CD4-positive, alpha-beta T cell (primary cell): Measurements from ENCODE around the gene CD34. TPM values are rescaled to one million over a fixed set of nuclear protein-coding genes. Genes with fewer than 3 reads are reported as not detected.

ENCODE experiments used
- ATAC-seq: fragments of 200-7000 bp; cut with Tn5 transposase; one replicate; pipeline ENCODE4 v1.10.0; 2022; ENCODE audit warnings: mild to moderate bottlenecking; ENCODE audit not compliant: poor library complexity
- CTCF ChIA-PET: fragments of 350-600 bp; sonication (Branson Sonifier 250); formaldehyde crosslinking; loops from one replicate; lab custom pipeline; 2021; ENCODE audit warnings: antibody characterized with exemption, inconsistent platforms; lab: Charles Lee
- POLR2A ChIA-PET: fragments of 350-600 bp; sonication (Branson Sonifier 250); formaldehyde crosslinking; loops from one replicate; lab custom pipeline; 2021; ENCODE audit warnings: antibody characterized with exemption, inconsistent platforms; lab: Charles Lee
- DNase-seq, 14 experiments: peaks; one replicate each; pipeline ENCODE4 v3.0.0-alpha.2; 2013 to 2020; ENCODE audit warnings: mixed read lengths in 2 of 14
- H3K27ac ChIP-seq, 2 donors: one replicate each; pipeline versions ENCODE4 v1.5.1 to v1.7.0; 2013; ENCODE audit warnings: low read length in 2 of 2, low read depth in 1 of 2, mild to moderate bottlenecking in 1 of 2
- H3K27me3 ChIP-seq, 2 experiments: 1 replicate in 1 of 2; 2 replicates in 1 of 2; pipeline versions ENCODE4 v1.6.1 to v1.7.0; 2013; ENCODE audit warnings: low read length in 2 of 2, control low read depth in 1 of 2, mild to moderate bottlenecking in 1 of 2, moderate library complexity in 1 of 2; ENCODE audit not compliant: insufficient read depth in 2 of 2, control insufficient read depth in 1 of 2
- H3K36me3 ChIP-seq: one replicate; pipeline ENCODE4 v1.6.1; 2013; ENCODE audit warnings: low read length, control low read depth; ENCODE audit not compliant: insufficient read depth
- H3K4me1 ChIP-seq: one replicate; pipeline ENCODE4 v1.6.1; 2013; ENCODE audit warnings: low read length, control low read depth; ENCODE audit not compliant: insufficient read depth
- H3K4me3 ChIP-seq: one replicate; pipeline ENCODE4 v1.5.1; 2013; ENCODE audit warnings: mild to moderate bottlenecking, low read length, moderate library complexity
- H3K9me3 ChIP-seq, 2 experiments: 1 replicate in 1 of 2; 2 replicates in 1 of 2; pipeline versions ENCODE4 v1.6.1 to v1.7.0; 2013; ENCODE audit warnings: low read length in 2 of 2, mild to moderate bottlenecking in 2 of 2, control low read depth in 1 of 2, moderate library complexity in 1 of 2; ENCODE audit not compliant: control insufficient read depth in 1 of 2, insufficient read depth in 1 of 2
- H3K27ac Mint-ChIP-seq: one replicate; pipeline ENCODE4 v1.8.0; 2020; ENCODE audit warnings: mixed read lengths
- H3K27me3 Mint-ChIP-seq: one replicate; pipeline ENCODE4 v1.8.0; 2021; ENCODE audit warnings: mixed read lengths
- H3K36me3 Mint-ChIP-seq: one replicate; pipeline ENCODE4 v1.8.0; 2021; ENCODE audit warnings: low read depth, mixed read lengths
- H3K4me1 Mint-ChIP-seq: one replicate; pipeline ENCODE4 v1.8.0; 2021; ENCODE audit warnings: low read depth, mixed read lengths
- H3K4me3 Mint-ChIP-seq: one replicate; pipeline ENCODE4 v1.8.0; 2020; ENCODE audit warnings: mild to moderate bottlenecking, mixed read lengths
- H3K9me3 Mint-ChIP-seq: one replicate; pipeline ENCODE4 v1.8.0; 2020; ENCODE audit warnings: mixed read lengths
- intact Hi-C, 2 experiments: fragments of 100-400 bp; cut with DNase I in 1 of 2; cut with micrococcal nuclease in 1 of 2; formaldehyde crosslinking; loops; one replicate each; pipeline versions ENCODE4 v1.15.1 to v1.9.0; 2023 to 2025; cut with DNase I, micrococcal nuclease
- total RNA-seq, 174 experiments: library from RNA in 2 of 174; stranded (reverse) in 2 of 174; gene quantifications; one replicate each; pipeline ENCODE4 v1.2.3 and lab custom pipeline; 2021 to 2026
- TF ChIP-seq, protein P1 (sequence below): fragments of 200-600 bp; IDR thresholded peaks from one replicate; pipeline ENCODE4 v1.8.0; 2022; ENCODE audit warnings: antibody characterized with exemption, mild to moderate bottlenecking

The CD34 gene
- total RNA-seq, 2 experiments from 2014 or later: not detected

DNA sequence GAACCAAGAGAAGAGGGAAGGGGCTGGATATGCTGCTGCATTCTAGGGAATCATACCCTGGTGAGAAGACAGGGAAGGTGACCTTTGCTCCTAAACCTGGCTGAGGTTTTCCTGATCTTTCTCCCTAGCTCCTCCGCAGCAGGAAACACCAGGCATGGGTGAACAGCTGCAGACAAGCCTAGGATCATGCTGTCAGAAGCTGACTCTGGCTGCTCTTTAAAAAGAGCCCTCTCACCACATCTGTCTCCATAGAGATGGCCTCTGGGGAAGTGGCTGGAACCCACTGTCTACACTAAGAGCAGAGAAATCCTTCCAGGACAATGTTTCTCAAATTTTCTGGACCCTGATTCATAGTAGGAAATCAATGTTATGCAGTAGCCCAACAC lies 57.6 kb downstream of the CD34 start:
- no peak overlapping the region for H3K4me3 ChIP-seq
- H3K4me1 ChIP-seq: peaks cover 88% of the 10 kb centered on the region
- ATAC-seq (no peak), DNase-seq (no peak)
- H3K27me3 ChIP-seq: no peaks in the 10 kb centered on the region
- peaks cover 49% of the 10 kb centered on the region for H3K36me3 ChIP-seq
- H3K4me3 Mint-ChIP-seq: peak overlapping the region; percentile 3
- CTCF ChIA-PET: interaction anchor here (1.0 to 1.5 kb wide), 2 partner anchors 13 to 32 kb away, joined by 3 to 5 read pairs; no protein-coding TSS in a partner anchor
- POLR2A ChIA-PET: interaction anchor here (1.1 to 1.3 kb wide), 3 partner anchors 10 to 15 kb away, joined by 3 to 6 read pairs (median 4); no protein-coding TSS in a partner anchor
- no peaks in the 10 kb centered on the region for H3K9me3 ChIP-seq
- peaks cover 76% of the 10 kb centered on the region for H3K36me3 Mint-ChIP-seq
- H3K4me1 Mint-ChIP-seq: peaks cover 90% of the 10 kb centered on the region
- intact Hi-C loops: no loop called here
- TF ChIP-seq, protein P1, sequence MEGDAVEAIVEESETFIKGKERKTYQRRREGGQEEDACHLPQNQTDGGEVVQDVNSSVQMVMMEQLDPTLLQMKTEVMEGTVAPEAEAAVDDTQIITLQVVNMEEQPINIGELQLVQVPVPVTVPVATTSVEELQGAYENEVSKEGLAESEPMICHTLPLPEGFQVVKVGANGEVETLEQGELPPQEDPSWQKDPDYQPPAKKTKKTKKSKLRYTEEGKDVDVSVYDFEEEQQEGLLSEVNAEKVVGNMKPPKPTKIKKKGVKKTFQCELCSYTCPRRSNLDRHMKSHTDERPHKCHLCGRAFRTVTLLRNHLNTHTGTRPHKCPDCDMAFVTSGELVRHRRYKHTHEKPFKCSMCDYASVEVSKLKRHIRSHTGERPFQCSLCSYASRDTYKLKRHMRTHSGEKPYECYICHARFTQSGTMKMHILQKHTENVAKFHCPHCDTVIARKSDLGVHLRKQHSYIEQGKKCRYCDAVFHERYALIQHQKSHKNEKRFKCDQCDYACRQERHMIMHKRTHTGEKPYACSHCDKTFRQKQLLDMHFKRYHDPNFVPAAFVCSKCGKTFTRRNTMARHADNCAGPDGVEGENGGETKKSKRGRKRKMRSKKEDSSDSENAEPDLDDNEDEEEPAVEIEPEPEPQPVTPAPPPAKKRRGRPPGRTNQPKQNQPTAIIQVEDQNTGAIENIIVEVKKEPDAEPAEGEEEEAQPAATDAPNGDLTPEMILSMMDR: no peak
- peak overlapping the region; percentile 78 for H3K27ac Mint-ChIP-seq
- no peak overlapping the region for H3K27ac ChIP-seq
- H3K9me3 Mint-ChIP-seq: no peaks in the 10 kb centered on the region
- H3K27me3 Mint-ChIP-seq: no peaks in the 10 kb centered on the region

DNA sequence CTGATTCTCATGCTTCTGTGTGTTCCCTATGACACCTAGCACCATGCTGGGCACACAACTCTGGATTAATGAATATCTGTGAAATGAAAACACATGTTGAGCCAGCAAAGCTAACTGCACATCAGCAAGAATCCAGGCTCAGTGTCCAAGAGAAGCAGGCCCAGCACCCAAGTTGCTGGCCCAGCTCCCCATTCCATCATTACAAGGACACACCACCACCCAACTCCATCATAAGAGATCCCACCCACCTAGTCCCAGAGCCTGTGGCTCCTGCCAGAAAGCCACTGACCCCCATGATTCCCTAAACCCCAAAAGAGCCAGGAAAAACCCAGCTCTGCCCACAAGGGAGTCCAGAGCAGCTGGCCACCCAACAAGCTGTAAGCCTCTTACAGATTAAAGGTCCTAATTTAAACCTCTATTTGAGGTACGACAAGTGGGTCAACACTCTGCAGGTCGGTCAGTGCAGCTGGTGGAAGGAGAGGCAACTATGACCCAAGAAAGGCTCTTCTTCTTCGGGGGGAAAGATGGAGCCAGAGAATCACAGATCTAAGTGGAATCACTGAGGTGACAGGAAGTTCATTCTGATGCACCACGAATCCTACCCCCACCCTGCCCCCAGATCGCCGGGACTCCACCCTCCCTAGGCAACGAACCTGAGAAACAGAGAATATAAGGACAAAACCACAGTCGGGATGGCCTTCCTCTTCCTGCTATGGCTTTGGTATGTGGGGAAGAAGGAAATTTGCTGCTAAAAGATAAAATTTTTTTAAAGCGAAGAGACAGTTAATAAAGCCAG lies 58.2 kb downstream of the CD34 start:
- no peaks in the 10 kb centered on the region for H3K27me3 Mint-ChIP-seq
- H3K4me1 ChIP-seq: peaks cover 94% of the 10 kb centered on the region
- H3K4me1 Mint-ChIP-seq: peaks cover 95% of the 10 kb centered on the region
- POLR2A ChIA-PET: interaction anchor here (1.3 kb wide), 1 partner anchor 16 kb away, joined by 6 read pairs; no protein-coding TSS in a partner anchor
- no peak overlapping the region for H3K4me3 ChIP-seq
- no peaks in the 10 kb centered on the region for H3K27me3 ChIP-seq
- CTCF ChIA-PET: interaction anchor here (1.0 to 1.5 kb wide), 2 partner anchors 12 to 32 kb away, joined by 3 to 5 read pairs; no protein-coding TSS in a partner anchor
- H3K27ac ChIP-seq: no peak overlapping the region
- DNase-seq (no peak), ATAC-seq (peak; percentile 48)
- no peaks in the 10 kb centered on the region for H3K9me3 ChIP-seq
- H3K36me3 Mint-ChIP-seq: peaks cover 82% of the 10 kb centered on the region
- intact Hi-C loops: no loop called here
- TF ChIP-seq, protein P1: no peak
- H3K27ac Mint-ChIP-seq: peak overlapping the region; percentile 78
- H3K9me3 Mint-ChIP-seq: no peaks in the 10 kb centered on the region
- H3K36me3 ChIP-seq: peaks cover 48% of the 10 kb centered on the region
- peak overlapping the region; percentile 66 for H3K4me3 Mint-ChIP-seq

DNA sequence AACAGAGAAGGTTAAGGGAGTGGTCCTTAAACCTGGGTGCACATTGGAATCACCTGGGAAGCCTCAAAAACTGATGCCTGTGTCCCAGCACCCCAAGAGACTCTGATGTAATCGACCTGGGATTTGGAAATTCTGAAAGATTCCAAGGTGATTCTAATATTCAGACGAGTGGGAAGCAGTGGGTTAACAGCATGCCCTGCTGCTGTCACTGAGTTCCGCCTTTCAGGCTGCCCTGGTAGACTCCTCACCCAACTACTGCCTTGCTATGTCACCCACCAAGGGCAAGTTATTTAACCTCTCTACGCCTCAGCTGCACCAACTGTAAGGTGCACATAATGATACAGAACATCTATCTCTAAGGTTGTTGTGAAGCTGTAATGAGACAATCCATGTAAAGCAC lies 59.2 kb downstream of the CD34 start:
- ATAC-seq (no peak), DNase-seq (no peak)
- POLR2A ChIA-PET: no interaction called here
- Histone ChIP-seq H3K27me3 (no peaks in the 10 kb centered on the region), H3K36me3 (peaks cover 45% of the 10 kb centered on the region), H3K9me3 (no peaks in the 10 kb centered on the region), H3K4me1 (peaks cover 90% of the 10 kb centered on the region), H3K4me3 (no peak overlapping the region), H3K27ac (no peak overlapping the region)
- Mint-ChIP-seq H3K4me1 (peaks cover 94% of the 10 kb centered on the region), H3K27ac (peak overlapping the region; percentile 78), H3K9me3 (no peaks in the 10 kb centered on the region), H3K4me3 (no peak overlapping the region), H3K36me3 (peaks cover 78% of the 10 kb centered on the region), H3K27me3 (no peaks in the 10 kb centered on the region)
- TF ChIP-seq, protein P1: no peak
- CTCF ChIA-PET: no interaction called here
- intact Hi-C loops: no loop called here
